Measurements from ENCODE around the gene IFT22. TPM values are rescaled to one million over a fixed set of nuclear protein-coding genes. Genes with fewer than 3 reads are reported as not detected.
"Not testable (repeated sequence)": the region's sequence is repeated elsewhere in the genome, so short reads cannot be mapped to it uniquely, and the experiment has no call there.

The IFT22 gene
- total RNA-seq, 6 experiments from 2014 or later: 25.6 to 30.6 (median 26.6) TPM

- TF ChIP-seq CTCF (IDR thresholded peaks at IDR 0.05): no peak
- H3K27me3 Mint-ChIP-seq (ENCODE audit: insufficient read depth): peaks cover 47% of the 10 kb centered on the region
- no peak overlapping the region for H3K27ac Mint-ChIP-seq
Measured at GRCh38 chr7:101287032-101287431, 34.6 kb downstream of the IFT22 start.

GRCh38 chr7:101285880-101286279, 35.7 kb downstream of the IFT22 start:
- not testable (repeated sequence) for H3K4me3 Mint-ChIP-seq; H3K9me3 Mint-ChIP-seq; H3K27ac Mint-ChIP-seq; DNase-seq; H3K4me1 Mint-ChIP-seq (ENCODE audit: low read depth); H3K36me3 Mint-ChIP-seq (ENCODE audit: low read depth)
- H3K27me3 Mint-ChIP-seq (ENCODE audit: insufficient read depth): peaks cover 49% of the 10 kb centered on the region

More at GRCh38 chr7:101287032-101287431, 34.6 kb downstream of the IFT22 start:
- Mint-ChIP-seq H3K36me3 (ENCODE audit: low read depth) (no peaks in the 10 kb centered on the region), H3K4me3 (no peak overlapping the region), H3K4me1 (ENCODE audit: low read depth) (0 out of 2 replicates have a peak, but pooled peaks cover 5% of the 10 kb centered on the region), H3K9me3 (no peaks in the 10 kb centered on the region)
- DNase-seq: no peak

- TF ChIP-seq CTCF (IDR thresholded peaks at IDR 0.05): no peak
Measured at GRCh38 chr7:101285171-101285570, 36.4 kb downstream of the IFT22 start.

GRCh38 chr7:101280912-101281311, 40.7 kb downstream of the IFT22 start:
- not testable (repeated sequence) for H3K27ac Mint-ChIP-seq; H3K4me3 Mint-ChIP-seq; H3K36me3 Mint-ChIP-seq (ENCODE audit: low read depth); H3K9me3 Mint-ChIP-seq; H3K4me1 Mint-ChIP-seq (ENCODE audit: low read depth); DNase-seq
- H3K27me3 Mint-ChIP-seq (ENCODE audit: insufficient read depth): peaks cover 32% of the 10 kb centered on the region

More at GRCh38 chr7:101285171-101285570, 36.4 kb downstream of the IFT22 start:
- DNase-seq: no peak
- Mint-ChIP-seq H3K4me1 (ENCODE audit: low read depth) (no peaks in the 10 kb centered on the region), H3K36me3 (ENCODE audit: low read depth) (no peaks in the 10 kb centered on the region), H3K27me3 (ENCODE audit: insufficient read depth) (peaks cover 47% of the 10 kb centered on the region), H3K27ac (no peak overlapping the region), H3K9me3 (no peaks in the 10 kb centered on the region), H3K4me3 (no peak overlapping the region)

GRCh38 chr7:101278461-101279292, 42.9 kb downstream of the IFT22 start:
- H3K9me3 Mint-ChIP-seq: no peaks in the 10 kb centered on the region
- H3K27ac Mint-ChIP-seq: no peak overlapping the region
- DNase-seq: no peak
- peaks cover 7% of the 10 kb centered on the region; the same call in 1 of the 2 replicates for H3K4me1 Mint-ChIP-seq (ENCODE audit: low read depth)
- TF ChIP-seq CTCF (IDR thresholded peaks at IDR 0.05): no peak
- H3K27me3 Mint-ChIP-seq (ENCODE audit: insufficient read depth): peaks cover 35% of the 10 kb centered on the region
- H3K4me3 Mint-ChIP-seq: no peak overlapping the region
- H3K36me3 Mint-ChIP-seq (ENCODE audit: low read depth): no peaks in the 10 kb centered on the region

- no peak overlapping the region for H3K4me3 Mint-ChIP-seq
- DNase-seq: no peak
Measured at GRCh38 chr7:101277155-101277554, 44.5 kb downstream of the IFT22 start.

More at GRCh38 chr7:101277155-101277554, 44.5 kb downstream of the IFT22 start:
- Mint-ChIP-seq H3K36me3 (ENCODE audit: low read depth) (no peaks in the 10 kb centered on the region), H3K4me1 (ENCODE audit: low read depth) (peaks cover 7% of the 10 kb centered on the region; the same call in 1 of the 2 replicates), H3K27me3 (ENCODE audit: insufficient read depth) (peaks cover 42% of the 10 kb centered on the region), H3K27ac (no peak overlapping the region), H3K9me3 (no peaks in the 10 kb centered on the region)
- TF ChIP-seq CTCF (IDR thresholded peaks at IDR 0.05): no peak
